HepG2 (cell line): ENCODE data around the gene ZBTB22. TPM values are rescaled to one million over a fixed set of nuclear protein-coding genes. Genes with fewer than 3 reads are reported as not detected.

Experiments
- ATAC-seq: fragments of 200-7000 bp; cut with Tn5 transposase; 3 replicates; pipeline ENCODE4 v1.9.1; 2020; ENCODE audit warnings: mild to moderate bottlenecking, moderate library complexity
- BruUV-seq: library from RNA; stranded (reverse); fragments of 400-500 nt; replicated peaks from 2 replicates; lab custom pipeline; 2021; lab: Mats Ljungman, UMichigan
- CTCF ChIA-PET: fragments of 300-600 bp; formaldehyde crosslinking; extraction: SDS; loops from one replicate; lab custom pipeline; 2021; ENCODE audit warnings: low total read pairs, inconsistent platforms, low intra/inter-chr PET ratio; lab: Yijun Ruan, JAX
- POLR2A ChIA-PET: fragments of 350-600 bp; sonication (Branson Sonifier 250); formaldehyde crosslinking; loops from one replicate; lab custom pipeline; 2020; ENCODE audit warnings: antibody characterized with exemption, inconsistent platforms; lab: Yijun Ruan, JAX
- DNase-seq: peaks from one replicate; pipeline ENCODE4 v3.0.0-alpha.2; 2015; ENCODE audit warnings: low spot score
- FAIRE-seq: peaks from 3 replicates; lab custom pipeline; 2011; peaks lifted over from hg19 to GRCh38; lab: Jason Lieb, UNC
- H2AFZ ChIP-seq: one replicate; pipeline ENCODE4 v1.6.1; 2011; ENCODE audit warnings: low read length, inconsistent platforms
- H3K27ac ChIP-seq: fragments of 300-600 bp; 3 replicates; pipeline ENCODE4 v1.8.0; 2011; ENCODE audit warnings: mixed run types, mild to moderate bottlenecking, mixed read lengths, low read length, inconsistent platforms; ENCODE audit not compliant: insufficient read depth; ENCODE audit errors: extremely low read length
- H3K27me3 ChIP-seq, 2 experiments: fragments of 200-600 bp in 1 of 2; 2 replicates in 1 of 2; 3 replicates in 1 of 2; pipeline versions ENCODE4 v1.6.0 to v1.8.0; 2011; ENCODE audit warnings: low read length in 2 of 2, mild to moderate bottlenecking in 2 of 2, moderate library complexity in 2 of 2, inconsistent platforms in 1 of 2; ENCODE audit not compliant: insufficient read depth in 2 of 2, control insufficient read depth in 1 of 2
- H3K36me3 ChIP-seq, 2 experiments: fragments of 200-600 bp in 1 of 2; replicated peaks in 1 of 2; 2 replicates in 1 of 2; 3 replicates in 1 of 2; pipeline versions ENCODE4 v1.5.1 to v1.8.0; 2011; ENCODE audit warnings: low read length in 2 of 2, inconsistent platforms in 1 of 2; ENCODE audit not compliant: insufficient read depth in 2 of 2, control insufficient read depth in 1 of 2
- H3K4me1 ChIP-seq: 2 replicates; pipeline ENCODE4 v1.5.1; 2012; ENCODE audit warnings: low read length, inconsistent platforms; ENCODE audit not compliant: insufficient read depth
- H3K4me2 ChIP-seq: 2 replicates; pipeline ENCODE4 v1.6.0; 2011; ENCODE audit warnings: low read depth, low read length, inconsistent platforms
- H3K4me3 ChIP-seq, 3 experiments: fragments of 200-600 bp in 1 of 3; sonication (generic), shearing (Covaris generic) in 1 of 3; replicated peaks in 1 of 3; 2 replicates each; pipeline ENCODE4 v1.5.1; 2011 to 2016; ENCODE audit warnings: low read length in 3 of 3, inconsistent platforms in 2 of 3, low read depth in 2 of 3, mild to moderate bottlenecking in 2 of 3, control low read depth in 1 of 3, mixed read lengths in 1 of 3; ENCODE audit not compliant: insufficient read depth in 1 of 3
- H3K79me2 ChIP-seq: one replicate; pipeline ENCODE4 v1.6.1; 2011; ENCODE audit warnings: low read length, inconsistent platforms; ENCODE audit not compliant: insufficient read depth
- H3K9ac ChIP-seq: 2 replicates; pipeline ENCODE4 v1.6.0; 2011; ENCODE audit warnings: mild to moderate bottlenecking, low read depth, low read length, inconsistent platforms; ENCODE audit not compliant: insufficient read depth
- H3K9me3 ChIP-seq: 2 replicates; pipeline ENCODE4 v1.5.1; 2012; ENCODE audit warnings: mild to moderate bottlenecking, low read length
- H4K20me1 ChIP-seq: 2 replicates; pipeline ENCODE4 v1.6.0; 2011; ENCODE audit warnings: inconsistent platforms, mild to moderate bottlenecking, low read length, moderate library complexity; ENCODE audit not compliant: insufficient read depth
- AGO2 ChIP-seq: fragments of 200-400 bp; formaldehyde crosslinking; optimal IDR thresholded peaks from 2 replicates; pipeline ENCODE3; 2017; ENCODE audit warnings: mild to moderate bottlenecking, low read depth, low read length, moderate library complexity
- NFIB ChIP-seq: sonication (generic); formaldehyde crosslinking; IDR thresholded peaks from 2 replicates; pipeline ENCODE4 v1.9.0; 2021; ENCODE audit warnings: missing genetic modification reagents, mild to moderate bottlenecking, borderline replicate concordance
- POLR2G ChIP-seq: fragments of 200-400 bp; formaldehyde crosslinking; IDR thresholded peaks from 2 replicates; pipeline ENCODE4 v1.6.1; 2018; ENCODE audit warnings: mild to moderate bottlenecking, low read depth, low read length, moderate library complexity
- RBM22 ChIP-seq: fragments of 200-400 bp; formaldehyde crosslinking; optimal IDR thresholded peaks from 2 replicates; pipeline ENCODE3; 2017; ENCODE audit warnings: mild to moderate bottlenecking, low read length, moderate library complexity
- SSRP1 ChIP-seq: IDR thresholded peaks from 2 replicates; pipeline ENCODE4 v1.6.1; 2016; ENCODE audit warnings: control low read depth
- ZC3H4 ChIP-seq: sonication (generic); formaldehyde crosslinking; IDR thresholded peaks from 2 replicates; pipeline ENCODE4 v1.4.0; 2020; ENCODE audit warnings: missing genetic modification reagents, borderline replicate concordance
- ZKSCAN5 ChIP-seq: sonication (generic); formaldehyde crosslinking; IDR thresholded peaks from 2 replicates; pipeline ENCODE4 v1.5.1; 2020; ENCODE audit warnings: mild to moderate bottlenecking, missing genetic modification reagents
- ZNF687 ChIP-seq: sonication (generic); formaldehyde crosslinking; IDR thresholded peaks from 2 replicates; pipeline ENCODE4 v1.5.1; 2020; ENCODE audit warnings: mild to moderate bottlenecking, missing genetic modification reagents, moderate library complexity
- WGBS: methylation state at CpG from one replicate; pipeline ENCODE4 v1.1.6; 2017; ENCODE audit warnings: low lambda C conversion rate; 5-methylcytosine and 5-hydroxymethylcytosine counted together
- in situ Hi-C: cut with HindIII; loops from 2 replicates; pipeline ENCODE4 v1.10.0; 2017; ENCODE audit warnings: low pct_unique_long_range_greater_than_20kb; ENCODE audit not compliant: extremely low pct_ligation_motif_present
- intact Hi-C: fragments of 100-400 bp; cut with micrococcal nuclease; formaldehyde crosslinking; loops from one replicate; pipeline ENCODE4 v1.10.0; 2022; ENCODE audit not compliant: unreplicated experiment
- polyA plus RNA-seq, 8 experiments: library from polyadenylated mRNA; depleted of rRNA in 3 of 8; stranded (reverse) in 7 of 8; unstranded in 1 of 8; fragments of >200 nt; fragmentation: Illumina TruSeq in 4 of 8; extraction: Trizol in 4 of 8; gene quantifications; 2 replicates each; pipeline versions ENCODE4 v1.2.1 to v1.2.3, GENCODE V29; 2011 to 2016; ENCODE audit warnings: low read depth in 4 of 8, missing spikeins in 1 of 8, mixed read lengths in 1 of 8; ENCODE audit not compliant: insufficient read depth in 1 of 8
- total RNA-seq, 5 experiments: library from RNA; depleted of rRNA; stranded (reverse); fragments of >200 nt; fragmentation: Illumina TruSeq; extraction: Trizol; gene quantifications; 2 replicates each; pipeline ENCODE4 v1.2.3, GENCODE V29; 2016; ENCODE audit warnings: low read depth in 1 of 5

The ZBTB22 gene
- total and polyA plus RNA-seq, 2 of the 13 experiments (the other 11 are each of a cell fraction or from before 2014, with no cell fraction given) = 8.0 to 10.6 TPM

GRCh38 chr6:33292996-33293682 lies 24.4 kb downstream of the ZBTB22 start:
- Histone ChIP-seq H2AFZ (no peak overlapping the region), H3K9ac (no peak overlapping the region), H3K4me3 (no peak overlapping the region), H4K20me1 (no peaks in the 10 kb centered on the region), H3K9me3 (no peaks in the 10 kb centered on the region), H3K27ac (no peak overlapping the region), H3K4me1 (peaks cover 30% of the 10 kb centered on the region), H3K79me2 (peaks cover 24% of the 10 kb centered on the region), H3K36me3 (peaks cover 10 to 24% of the 10 kb centered on the region in 2 experiments), H3K4me2 (no peak overlapping the region), H3K27me3 (no peaks in the 10 kb centered on the region; a peak in 1 of 5 replicates)
- ChIA-PET CTCF (no interaction called here), POLR2A (interaction anchor here (1.6 to 2.5 kb wide), 2 partner anchors 22 to 44 kb away, joined by 4 to 12 read pairs; partner anchors contain the start of genes RPS18 and VPS52)
- WGBS = 96% methylated on average over 16 of the region's 16 CpGs
- no peak for ATAC-seq
- TF ChIP-seq ZNF687 (CRISPR knock-in tag) (0 out of 2 replicates have a peak, but pooled peaks have one; percentile 15), POLR2G (peak; percentile 60; the same call in 1 of the 2 replicates), ZC3H4 (CRISPR knock-in tag) (peak; percentile 43; the same call in 1 of the 2 replicates), NFIB (CRISPR knock-in tag) (no peak), ZKSCAN5 (CRISPR knock-in tag) (no peak), AGO2 (peak; percentile 67), RBM22 (peak; percentile 48), SSRP1 (0 out of 2 replicates have a peak, but pooled peaks have one; percentile 24)
- in situ Hi-C loops (loop anchor here (25.0 kb wide), 1 partner anchor 119 kb away; the partner anchor contains the start of genes CUTA, PHF1 and SYNGAP1), intact Hi-C loops (no loop called here)
- no TSS peak for BruUV-seq
- no peak for FAIRE-seq
- DNase-seq = no peak
